HepG2 (cell line): Measurements from ENCODE around the gene SWI5. TPM values are rescaled to one million over a fixed set of nuclear protein-coding genes. Genes with fewer than 3 reads are reported as not detected.

ENCODE experiments used
- ATAC-seq: fragments of 200-7000 bp; cut with Tn5 transposase; 3 replicates; pipeline ENCODE4 v1.9.1; 2020; ENCODE audit warnings: mild to moderate bottlenecking, moderate library complexity
- BruUV-seq: library from RNA; stranded (reverse); fragments of 400-500 nt; replicated peaks from 2 replicates; lab custom pipeline; 2021; lab: Mats Ljungman, UMichigan
- CTCF ChIA-PET: fragments of 300-600 bp; formaldehyde crosslinking; extraction: SDS; loops from one replicate; lab custom pipeline; 2021; ENCODE audit warnings: low total read pairs, inconsistent platforms, low intra/inter-chr PET ratio; lab: Yijun Ruan, JAX
- POLR2A ChIA-PET: fragments of 350-600 bp; sonication (Branson Sonifier 250); formaldehyde crosslinking; loops from one replicate; lab custom pipeline; 2020; ENCODE audit warnings: antibody characterized with exemption, inconsistent platforms; lab: Yijun Ruan, JAX
- DNase-seq: peaks from one replicate; pipeline ENCODE4 v3.0.0-alpha.2; 2015; ENCODE audit warnings: low spot score
- FAIRE-seq: peaks from 3 replicates; lab custom pipeline; 2011; peaks lifted over from hg19 to GRCh38; lab: Jason Lieb, UNC
- H2AFZ ChIP-seq: one replicate; pipeline ENCODE4 v1.6.1; 2011; ENCODE audit warnings: low read length, inconsistent platforms
- H3K27ac ChIP-seq: fragments of 300-600 bp; 3 replicates; pipeline ENCODE4 v1.8.0; 2011; ENCODE audit warnings: mixed run types, mild to moderate bottlenecking, mixed read lengths, low read length, inconsistent platforms; ENCODE audit not compliant: insufficient read depth; ENCODE audit errors: extremely low read length
- H3K27me3 ChIP-seq, 2 experiments: fragments of 200-600 bp in 1 of 2; 2 replicates in 1 of 2; 3 replicates in 1 of 2; pipeline versions ENCODE4 v1.6.0 to v1.8.0; 2011; ENCODE audit warnings: low read length in 2 of 2, mild to moderate bottlenecking in 2 of 2, moderate library complexity in 2 of 2, inconsistent platforms in 1 of 2; ENCODE audit not compliant: insufficient read depth in 2 of 2, control insufficient read depth in 1 of 2
- H3K36me3 ChIP-seq, 2 experiments: fragments of 200-600 bp in 1 of 2; replicated peaks in 1 of 2; 2 replicates in 1 of 2; 3 replicates in 1 of 2; pipeline versions ENCODE4 v1.5.1 to v1.8.0; 2011; ENCODE audit warnings: low read length in 2 of 2, inconsistent platforms in 1 of 2; ENCODE audit not compliant: insufficient read depth in 2 of 2, control insufficient read depth in 1 of 2
- H3K4me1 ChIP-seq: 2 replicates; pipeline ENCODE4 v1.5.1; 2012; ENCODE audit warnings: low read length, inconsistent platforms; ENCODE audit not compliant: insufficient read depth
- H3K4me2 ChIP-seq: 2 replicates; pipeline ENCODE4 v1.6.0; 2011; ENCODE audit warnings: low read depth, low read length, inconsistent platforms
- H3K4me3 ChIP-seq, 3 experiments: fragments of 200-600 bp in 1 of 3; sonication (generic), shearing (Covaris generic) in 1 of 3; replicated peaks in 1 of 3; 2 replicates each; pipeline ENCODE4 v1.5.1; 2011 to 2016; ENCODE audit warnings: low read length in 3 of 3, inconsistent platforms in 2 of 3, low read depth in 2 of 3, mild to moderate bottlenecking in 2 of 3, control low read depth in 1 of 3, mixed read lengths in 1 of 3; ENCODE audit not compliant: insufficient read depth in 1 of 3
- H3K79me2 ChIP-seq: one replicate; pipeline ENCODE4 v1.6.1; 2011; ENCODE audit warnings: low read length, inconsistent platforms; ENCODE audit not compliant: insufficient read depth
- H3K9ac ChIP-seq: 2 replicates; pipeline ENCODE4 v1.6.0; 2011; ENCODE audit warnings: mild to moderate bottlenecking, low read depth, low read length, inconsistent platforms; ENCODE audit not compliant: insufficient read depth
- H3K9me3 ChIP-seq: 2 replicates; pipeline ENCODE4 v1.5.1; 2012; ENCODE audit warnings: mild to moderate bottlenecking, low read length
- H4K20me1 ChIP-seq: 2 replicates; pipeline ENCODE4 v1.6.0; 2011; ENCODE audit warnings: inconsistent platforms, mild to moderate bottlenecking, low read length, moderate library complexity; ENCODE audit not compliant: insufficient read depth
- MNT ChIP-seq: fragments of 450-650 bp; IDR thresholded peaks from 2 replicates; pipeline ENCODE4 v1.6.1; 2016
- POLR2A ChIP-seq, 2 experiments: IDR thresholded peaks; 2 replicates each; pipeline ENCODE4 v1.6.1; 2011; ENCODE audit warnings: low read depth in 2 of 2, low read length in 2 of 2, mild to moderate bottlenecking in 1 of 2, moderate library complexity in 1 of 2; ENCODE audit not compliant: insufficient read depth in 1 of 2
- SKI ChIP-seq: fragments of 450-650 bp; IDR thresholded peaks from one replicate; pipeline ENCODE4 v1.6.1; 2018; ENCODE audit warnings: mild to moderate bottlenecking; ENCODE audit not compliant: partially characterized antibody
- ZBTB26 ChIP-seq: IDR thresholded peaks from 2 replicates; pipeline ENCODE4 v1.6.1; 2016; ENCODE audit warnings: missing compliant biosample characterization, missing genetic modification reagents, borderline replicate concordance
- WGBS: methylation state at CpG from one replicate; pipeline ENCODE4 v1.1.6; 2017; ENCODE audit warnings: low lambda C conversion rate; 5-methylcytosine and 5-hydroxymethylcytosine counted together
- in situ Hi-C: cut with HindIII; loops from 2 replicates; pipeline ENCODE4 v1.10.0; 2017; ENCODE audit warnings: low pct_unique_long_range_greater_than_20kb; ENCODE audit not compliant: extremely low pct_ligation_motif_present
- intact Hi-C: fragments of 100-400 bp; cut with micrococcal nuclease; formaldehyde crosslinking; loops from one replicate; pipeline ENCODE4 v1.10.0; 2022; ENCODE audit not compliant: unreplicated experiment
- polyA plus RNA-seq, 8 experiments: library from polyadenylated mRNA; depleted of rRNA in 3 of 8; stranded (reverse) in 7 of 8; unstranded in 1 of 8; fragments of >200 nt; fragmentation: Illumina TruSeq in 4 of 8; extraction: Trizol in 4 of 8; gene quantifications; 2 replicates each; pipeline versions ENCODE4 v1.2.1 to v1.2.3, GENCODE V29; 2011 to 2016; ENCODE audit warnings: low read depth in 4 of 8, missing spikeins in 1 of 8, mixed read lengths in 1 of 8; ENCODE audit not compliant: insufficient read depth in 1 of 8
- total RNA-seq, 5 experiments: library from RNA; depleted of rRNA; stranded (reverse); fragments of >200 nt; fragmentation: Illumina TruSeq; extraction: Trizol; gene quantifications; 2 replicates each; pipeline ENCODE4 v1.2.3, GENCODE V29; 2016; ENCODE audit warnings: low read depth in 1 of 5

SWI5 gene
- total and polyA plus RNA-seq, 2 of the 13 experiments (the other 11 are each of a cell fraction or from before 2014, with no cell fraction given): 39.2 to 41.0 TPM

GRCh38 chr9:128265348-128265847, 10.7 kb upstream of the SWI5 start:
- no peak overlapping the region for H2AFZ ChIP-seq
- no peak overlapping the region for H3K9ac ChIP-seq
- over 99% methylated on average over 10 of the region's 10 CpGs for WGBS
- H3K36me3 ChIP-seq: peaks cover 14 to 69% of the 10 kb centered on the region in 2 experiments
- in situ Hi-C loops: no loop called here
- POLR2A ChIA-PET: no interaction called here
- no peak for DNase-seq
- H3K4me1 ChIP-seq: no peaks in the 10 kb centered on the region
- FAIRE-seq: no peak
- no peak overlapping the region for H3K4me2 ChIP-seq
- CTCF ChIA-PET: no interaction called here
- ATAC-seq: no peak
- H3K79me2 ChIP-seq: no peaks in the 10 kb centered on the region
- intact Hi-C loops: no loop called here
- no peaks in the 10 kb centered on the region for H3K27me3 ChIP-seq
- TF ChIP-seq POLR2A (IDR thresholded peaks at IDR 0.05; ENCODE audit: insufficient read depth in 1 of 2, low read depth in 2 of 2, low read length in 2 of 2): peak in 1 of 2 experiments; percentile 19; a peak in 1 of 4 replicates
- no peak for TF ChIP-seq SKI
- H3K27ac ChIP-seq: no peak overlapping the region
- no peaks in the 10 kb centered on the region for H4K20me1 ChIP-seq
- H3K4me3 ChIP-seq: no peak overlapping the region
- H3K9me3 ChIP-seq: no peaks in the 10 kb centered on the region
- no TSS peak for BruUV-seq

GRCh38 chr9:128266868-128267590, 9.0 kb upstream of the SWI5 start:
- in situ Hi-C loops: no loop called here
- H3K4me1 ChIP-seq: no peaks in the 10 kb centered on the region
- POLR2A ChIA-PET: interaction anchor here (1.3 kb wide), 2 partner anchors 9 to 15 kb away, joined by 3 to 4 read pairs; partner anchors contain the start of genes GOLGA2 and SWI5

More at GRCh38 chr9:128266868-128267590, 9.0 kb upstream of the SWI5 start:
- TF ChIP-seq MNT (peak; percentile 86), ZBTB26 (CRISPR knock-in tag) (no peak)
- TF ChIP-seq, all 625 proteins: peak for 1
- BruUV-seq: no TSS peak
- Histone ChIP-seq H3K36me3 (peaks cover 17 to 67% of the 10 kb centered on the region in 2 experiments), H3K27ac (no peak overlapping the region), H3K27me3 (no peaks in the 10 kb centered on the region), H3K9me3 (no peaks in the 10 kb centered on the region), H3K4me3 (no peak overlapping the region), H3K9ac (no peak overlapping the region), H3K79me2 (no peaks in the 10 kb centered on the region), H4K20me1 (no peaks in the 10 kb centered on the region), H2AFZ (no peak overlapping the region), H3K4me2 (no peak overlapping the region)
- WGBS: 97% methylated on average over 13 of the region's 15 CpGs
- CTCF ChIA-PET: no interaction called here
- intact Hi-C loops: no loop called here
- no peak for ATAC-seq
- DNase-seq: no peak
- no peak for FAIRE-seq
